ENCODE data around the gene GALNT1.
"Not testable (repeated sequence)": the region's sequence is repeated elsewhere in the genome, so short reads cannot be mapped to it uniquely, and the experiment has no call there.

Gene GALNT1

GRCh38 chr18:35581546-35581897 lies at the start of gene GALNT1:
Gene GALNT1 (plus strand): TSS chr18:35581740. CDS start chr18:35654663, 72,923 bp downstream.
- DNase-seq = no peak

GRCh38 chr18:35533916-35534405 lies 47.6 kb upstream of the GALNT1 start:
- DNase-seq = no peak

GRCh38 chr18:35535297-35535696 lies 46.2 kb upstream of the GALNT1 start:
- DNase-seq = no peak

GRCh38 chr18:35542356-35542755 lies 39.2 kb upstream of the GALNT1 start:
- no peak for DNase-seq

GRCh38 chr18:35547008-35547605 lies 34.4 kb upstream of the GALNT1 start:
- DNase-seq = no peak

GRCh38 chr18:35549564-35549963 lies 32.0 kb upstream of the GALNT1 start:
- DNase-seq = peak; percentile 61

GRCh38 chr18:35553300-35553699 lies 28.2 kb upstream of the GALNT1 start:
- DNase-seq = no peak

- DNase-seq = not testable (repeated sequence)
Measured at GRCh38 chr18:35555538-35555937, 26.0 kb upstream of the GALNT1 start.

- no peak for DNase-seq
Measured at GRCh38 chr18:35559867-35560266, 21.7 kb upstream of the GALNT1 start.

GRCh38 chr18:35564795-35565453 lies 16.6 kb upstream of the GALNT1 start:
- peak; percentile 19 for DNase-seq

- DNase-seq = no peak
Measured at GRCh38 chr18:35566019-35566418, 15.5 kb upstream of the GALNT1 start.

GRCh38 chr18:35570182-35570581 lies 11.4 kb upstream of the GALNT1 start:
- DNase-seq = no peak

GRCh38 chr18:35571138-35571537 lies 10.4 kb upstream of the GALNT1 start:
- no peak for DNase-seq

- DNase-seq = no peak
Measured at GRCh38 chr18:35572644-35573043, 8.9 kb upstream of the GALNT1 start.

- no peak for DNase-seq
Measured at GRCh38 chr18:35573531-35573930, 8.0 kb upstream of the GALNT1 start.

GRCh38 chr18:35576240-35576845 lies 5.2 kb upstream of the GALNT1 start:
- peak; percentile 7 for DNase-seq

- no peak for DNase-seq
Measured at GRCh38 chr18:35577045-35577848, 4.3 kb upstream of the GALNT1 start.

- no peak for DNase-seq
Measured at GRCh38 chr18:35578481-35578880, 3.1 kb upstream of the GALNT1 start.

GRCh38 chr18:35578936-35579335 lies 2.6 kb upstream of the GALNT1 start:
- DNase-seq = no peak

GRCh38 chr18:35580701-35581539 lies 620 bp upstream of the GALNT1 start:
- DNase-seq = peak; percentile 59

GRCh38 chr18:35581898-35582641 lies 530 bp downstream of the GALNT1 start:
- DNase-seq = peak; percentile 41
